ENCODE results near the gene SHISA6. TPM values are rescaled to one million over a fixed set of nuclear protein-coding genes. Genes with fewer than 3 reads are reported as not detected.

The SHISA6 gene
- total RNA-seq, 1 experiment from 2014 or later, result 2.9 TPM

DNA sequence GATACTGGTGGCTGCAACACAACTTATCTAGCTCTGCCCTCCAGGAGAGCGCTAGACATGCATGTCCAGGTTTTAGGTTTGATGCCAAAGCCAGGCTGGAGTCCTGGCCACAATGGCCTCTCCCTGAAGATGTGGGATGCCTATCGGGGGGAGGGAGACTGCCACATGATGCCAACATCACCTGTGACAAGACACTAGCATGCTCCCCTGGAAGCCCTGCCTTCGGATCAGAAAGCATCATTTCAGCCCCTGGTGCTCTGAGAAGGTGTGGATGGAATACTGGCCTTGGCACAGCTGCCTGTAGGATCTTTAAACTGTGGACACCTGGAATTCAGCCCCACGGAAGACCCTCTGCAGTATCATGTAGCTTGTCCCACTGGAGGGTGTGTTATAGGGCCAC lies 93.5 kb downstream of the SHISA6 start:
- H4K91ac ChIP-seq (ENCODE audit: insufficient read length, low read depth, low read length), result no peak overlapping the region
- H3K4me1 ChIP-seq (ENCODE audit: insufficient read depth, low read length), result peaks cover 5% of the 10 kb centered on the region; the same call in 1 of the 2 replicates
- Mint-ChIP-seq H3K27me3 (ENCODE audit: low read depth) (peaks cover 2% of the 10 kb centered on the region), H3K9me3 (no peaks in the 10 kb centered on the region), H3K27ac (no peak overlapping the region), H3K4me3 (no peak overlapping the region), H3K4me1 (peaks cover 27 to 32% of the 10 kb centered on the region in 2 experiments), H3K36me3 (ENCODE audit: insufficient read depth in 1 of 3, low read depth in 3 of 3) (no peaks in the 10 kb centered on the region)
- TF ChIP-seq, protein P1, sequence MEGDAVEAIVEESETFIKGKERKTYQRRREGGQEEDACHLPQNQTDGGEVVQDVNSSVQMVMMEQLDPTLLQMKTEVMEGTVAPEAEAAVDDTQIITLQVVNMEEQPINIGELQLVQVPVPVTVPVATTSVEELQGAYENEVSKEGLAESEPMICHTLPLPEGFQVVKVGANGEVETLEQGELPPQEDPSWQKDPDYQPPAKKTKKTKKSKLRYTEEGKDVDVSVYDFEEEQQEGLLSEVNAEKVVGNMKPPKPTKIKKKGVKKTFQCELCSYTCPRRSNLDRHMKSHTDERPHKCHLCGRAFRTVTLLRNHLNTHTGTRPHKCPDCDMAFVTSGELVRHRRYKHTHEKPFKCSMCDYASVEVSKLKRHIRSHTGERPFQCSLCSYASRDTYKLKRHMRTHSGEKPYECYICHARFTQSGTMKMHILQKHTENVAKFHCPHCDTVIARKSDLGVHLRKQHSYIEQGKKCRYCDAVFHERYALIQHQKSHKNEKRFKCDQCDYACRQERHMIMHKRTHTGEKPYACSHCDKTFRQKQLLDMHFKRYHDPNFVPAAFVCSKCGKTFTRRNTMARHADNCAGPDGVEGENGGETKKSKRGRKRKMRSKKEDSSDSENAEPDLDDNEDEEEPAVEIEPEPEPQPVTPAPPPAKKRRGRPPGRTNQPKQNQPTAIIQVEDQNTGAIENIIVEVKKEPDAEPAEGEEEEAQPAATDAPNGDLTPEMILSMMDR (conservative IDR thresholded peaks at IDR 0.05), result no peak
- H4K5ac ChIP-seq (ENCODE audit: insufficient read length, low read depth, low read length), result no peak overlapping the region
- H3K23ac ChIP-seq (ENCODE audit: insufficient read length, low read depth, low read length), result no peak overlapping the region
- H3K56ac ChIP-seq (ENCODE audit: insufficient read length, low read depth, low read length), result no peak overlapping the region
- no peak for DNase-seq
- no peak overlapping the region for H3K4me2 ChIP-seq (ENCODE audit: insufficient read depth, insufficient read length, low read length)
- H2AK5ac ChIP-seq (ENCODE audit: insufficient read length, low read length), result no peak overlapping the region
- no peaks in the 10 kb centered on the region for H4K20me1 ChIP-seq (ENCODE audit: control insufficient read depth, insufficient read depth, insufficient read length)
- no peak overlapping the region; the same call in 1 of the 2 replicates for H3K14ac ChIP-seq (ENCODE audit: insufficient read depth, low read length)
- H3K9me3 ChIP-seq (ENCODE audit: control insufficient read depth, low read depth, low read length), result no peaks in the 10 kb centered on the region
- H3K27me3 ChIP-seq (ENCODE audit: insufficient read depth, low read length), result no peaks in the 10 kb centered on the region
- H2BK5ac ChIP-seq (ENCODE audit: insufficient read length, low read length), result no peak overlapping the region
- no peak overlapping the region for H2BK120ac ChIP-seq (ENCODE audit: low read depth, low read length, poor library complexity, severe bottlenecking)
- H3K27ac ChIP-seq (ENCODE audit: insufficient read length, low read depth, low read length), result no peak overlapping the region
- H3K23me2 ChIP-seq (ENCODE audit: insufficient read length, low read depth, low read length, poor library complexity, severe bottlenecking), result no peaks in the 10 kb centered on the region
- H3K4ac ChIP-seq (ENCODE audit: low read depth, low read length), result no peak overlapping the region
- no peak overlapping the region for H2AFZ ChIP-seq (ENCODE audit: low read length)
- H3T11ph ChIP-seq (ENCODE audit: low read length), result no peak overlapping the region
- no peak overlapping the region for H2BK12ac ChIP-seq (ENCODE audit: insufficient read length, low read depth, low read length)
- H3K79me1 ChIP-seq (ENCODE audit: insufficient read depth, low read depth, low read length, poor library complexity, severe bottlenecking), result no peaks in the 10 kb centered on the region
- no peak overlapping the region for H3K18ac ChIP-seq (ENCODE audit: insufficient read length, low read depth, low read length)
- H3K9ac ChIP-seq (ENCODE audit: extremely low read depth, insufficient read length, low read length), result no peak overlapping the region
- no peak overlapping the region for H2BK20ac ChIP-seq (ENCODE audit: low read depth, low read length, poor library complexity, severe bottlenecking)
- H4K8ac ChIP-seq (replicated peaks; ENCODE audit: insufficient read length, low read depth, low read length), result no peak overlapping the region
- WGBS (ENCODE audit: extremely low coverage, insufficient read length, low lambda C conversion rate), result no CpG with 5 or more reads among the region's 4 CpGs
- H2BK15ac ChIP-seq (ENCODE audit: low read depth, low read length), result no peak overlapping the region
- no peaks in the 10 kb centered on the region for H3K79me2 ChIP-seq (ENCODE audit: insufficient read depth, low read length)
